Placental pericyte (primary cell): ENCODE measurements around the gene SNAP91. TPM values are rescaled to one million over a fixed set of nuclear protein-coding genes. Genes with fewer than 3 reads are reported as not detected.

Source experiments
- total RNA-seq: library from RNA; depleted of rRNA; stranded (reverse); fragments of >200 nt; gene quantifications from 2 replicates; pipeline ENCODE4 v1.2.3, GENCODE V29; 2012

Gene SNAP91
- under 0.01 TPM in 1 of 2 replicates, not detected in the other for total RNA-seq

GRCh38 chr6:83708970-83709747 is at the start of gene SNAP91:
Gene SNAP91, minus strand, starts transcription at chr6:83709101. Its CDS starts 1,174 bp downstream, at chr6:83707927.

GRCh38 chr6:83511901-83512681 is 196.8 kb downstream of the SNAP91 start, which contains the start of gene PRSS35:
Gene PRSS35, plus strand, starts transcription at chr6:83512534. Its CDS starts 10,908 bp downstream, at chr6:83523442.

Other genes with a start within 250 kb of the SNAP91 start
- 0.44 and 0.72 TPM in 2 replicates for gene PRSS35, start 196.6 kb downstream of the SNAP91 start, total RNA-seq
- not detected in 2 replicates for gene RIPPLY2, start 144.3 kb upstream of the SNAP91 start, total RNA-seq
- gene CYB5R4, start 150.6 kb upstream of the SNAP91 start, total RNA-seq, result 5.3 and 7.6 TPM in 2 replicates